GM12878 (cell line): ENCODE results near the gene RNF168. TPM values are rescaled to one million over a fixed set of nuclear protein-coding genes. Genes with fewer than 3 reads are reported as not detected.

ENCODE experiments used
- ATAC-seq: fragments of 200-7000 bp; cut with Tn5 transposase; 3 replicates; pipeline ENCODE4 v1.9.1; 2020; ENCODE audit warnings: mild to moderate bottlenecking, moderate library complexity
- BruUV-seq: library from RNA; stranded (reverse); fragments of 400-500 nt; replicated peaks from 2 replicates; lab custom pipeline; 2021; lab: Mats Ljungman, UMichigan
- CTCF ChIA-PET: fragments of 300-600 bp; sonication (Branson Sonifier 250); formaldehyde crosslinking; extraction: SDS; loops from one replicate; lab custom pipeline; 2021; ENCODE audit warnings: inconsistent platforms; lab: Yijun Ruan, JAX
- POLR2A ChIA-PET: fragments of 350-600 bp; formaldehyde crosslinking; extraction: SDS; loops from one replicate; lab custom pipeline; 2021; ENCODE audit warnings: inconsistent platforms; lab: Charles Lee
- RAD21 ChIA-PET: fragments of 300-600 bp; sonication (Branson Sonifier 250); formaldehyde crosslinking; loops from one replicate; lab custom pipeline; 2023; ENCODE audit warnings: antibody characterized with exemption; ENCODE audit not compliant: unreplicated experiment; lab: Charles Lee
- SMC1A ChIA-PET: fragments of 300-600 bp; sonication (Branson Sonifier 250); formaldehyde crosslinking; loops from one replicate; lab custom pipeline; 2023; ENCODE audit not compliant: unreplicated experiment, uncharacterized antibody; lab: Charles Lee
- DNase-seq: peaks from one replicate; pipeline ENCODE4 v3.0.0-alpha.2; 2011; ENCODE audit warnings: low read depth, low spot score
- FAIRE-seq: peaks from 3 replicates; lab custom pipeline; 2011; peaks lifted over from hg19 to GRCh38; lab: Jason Lieb, UNC
- H2AFZ ChIP-seq: 2 replicates; pipeline ENCODE4 v1.6.0; 2011; ENCODE audit warnings: low read depth, low read length, control low read depth; ENCODE audit not compliant: control insufficient read depth
- H3K27ac ChIP-seq: 2 replicates; pipeline ENCODE4 v1.5.1; 2011; ENCODE audit warnings: control low read depth; ENCODE audit not compliant: control insufficient read depth, insufficient read depth
- H3K27me3 ChIP-seq, 2 experiments: replicated peaks in 1 of 2; 2 replicates each; pipeline versions ENCODE4 v1.6.0 to v1.6.1; 2011; ENCODE audit warnings: low read length in 1 of 2; ENCODE audit not compliant: control insufficient read depth in 2 of 2, insufficient read depth in 2 of 2
- H3K36me3 ChIP-seq, 2 experiments: 2 replicates each; pipeline ENCODE4 v1.5.1; 2011; ENCODE audit warnings: low read length in 1 of 2; ENCODE audit not compliant: control insufficient read depth in 2 of 2, insufficient read depth in 2 of 2
- H3K4me1 ChIP-seq: 2 replicates; pipeline ENCODE4 v1.6.1; 2011; ENCODE audit warnings: mild to moderate bottlenecking, low read length, moderate library complexity, mixed read lengths; ENCODE audit not compliant: control insufficient read depth, insufficient read depth
- H3K4me2 ChIP-seq: 2 replicates; pipeline ENCODE4 v1.6.0; 2011; ENCODE audit warnings: control low read depth; ENCODE audit not compliant: control insufficient read depth, insufficient read depth
- H3K4me3 ChIP-seq: fragments of 200-600 bp; sonication (generic); 2 replicates; pipeline ENCODE4 v1.5.1; 2016
- H3K79me2 ChIP-seq: 2 replicates; pipeline ENCODE4 v1.6.0; 2011; ENCODE audit warnings: low read length; ENCODE audit not compliant: control insufficient read depth, insufficient read depth
- H3K9ac ChIP-seq: 2 replicates; pipeline ENCODE4 v1.8.0; 2011; ENCODE audit warnings: low read length, control low read depth, mixed read lengths; ENCODE audit not compliant: control insufficient read depth, insufficient read depth
- H3K9me3 ChIP-seq: replicated peaks from 3 replicates; pipeline ENCODE4 v1.5.1; 2011; ENCODE audit warnings: mild to moderate bottlenecking, low read length; ENCODE audit not compliant: control insufficient read depth, insufficient read depth
- H4K20me1 ChIP-seq: 2 replicates; pipeline ENCODE4 v1.6.0; 2011; ENCODE audit not compliant: control insufficient read depth, insufficient read depth
- BCL11A ChIP-seq: IDR thresholded peaks from 2 replicates; pipeline ENCODE4 v1.6.1; 2011; ENCODE audit warnings: low read depth, low read length
- CHD4 ChIP-seq: fragments of 200-600 bp; sonication (generic); IDR thresholded peaks from 2 replicates; pipeline ENCODE4 v1.6.1; 2016; ENCODE audit warnings: mild to moderate bottlenecking
- IRF4 ChIP-seq: IDR thresholded peaks from 2 replicates; pipeline ENCODE4 v1.6.1; 2011; ENCODE audit warnings: low read depth, low read length
- RCOR1 ChIP-seq: conservative IDR thresholded peaks from 2 replicates; pipeline ENCODE4 v1.6.1; 2012; ENCODE audit warnings: low read depth, low read length, improper control_type of control experiment
- RFX5 ChIP-seq: IDR thresholded peaks from 2 replicates; pipeline ENCODE4 v1.6.1; 2011; ENCODE audit warnings: low read depth, low read length, improper control_type of control experiment
- RUNX3 ChIP-seq: IDR thresholded peaks from 2 replicates; pipeline ENCODE4 v1.6.1; 2012; ENCODE audit warnings: low read length, inconsistent platforms
- SMAD5 ChIP-seq: IDR thresholded peaks from 2 replicates; pipeline ENCODE4 v1.6.1; 2016; ENCODE audit warnings: antibody characterized with exemption, low read depth
- TBL1XR1 ChIP-seq: IDR thresholded peaks from 2 replicates; pipeline ENCODE4 v1.6.1; 2012; ENCODE audit warnings: low read depth, low read length, improper control_type of control experiment
- TCF7 ChIP-seq: IDR thresholded peaks from 2 replicates; pipeline ENCODE4 v1.6.1; 2014; ENCODE audit warnings: antibody characterized with exemption, borderline replicate concordance
- WGBS: methylation state at CpG from one replicate; pipeline ENCODE4 v1.1.6; 2016; ENCODE audit warnings: low lambda C conversion rate; ENCODE audit not compliant: insufficient replicate concordance, insufficient coverage; ENCODE audit errors: missing lambda C conversion rate; 5-methylcytosine and 5-hydroxymethylcytosine counted together
- in situ Hi-C: fragments of 300-500 bp; cut with MboI; formaldehyde crosslinking; loops from 9 replicates; pipeline ENCODE4 v1.14.3; 2018; ENCODE audit warnings: mixed read lengths
- intact Hi-C: fragments of 100-400 bp; cut with micrococcal nuclease; formaldehyde crosslinking; loops from one replicate; pipeline ENCODE4 v1.14.2; 2022; ENCODE audit not compliant: unreplicated experiment
- polyA plus RNA-seq, 11 experiments: library from polyadenylated mRNA; depleted of rRNA in 4 of 11; unstranded in 6 of 11; stranded (reverse) in 5 of 11; fragments of >200 nt; fragmentation: Nextera tagmentation in 4 of 11; fragmentation: Illumina TruSeq in 1 of 11; extraction: Ambion mirVana in 4 of 11; extraction: Trizol in 1 of 11; gene quantifications; 1 replicate in 1 of 11; 2 replicates in 10 of 11; pipeline versions ENCODE4 v1.2.1 to v1.2.3, GENCODE V29; 2011 to 2016; ENCODE audit warnings: inconsistent platforms in 2 of 11, missing spikeins in 2 of 11, low read depth in 1 of 11
- total RNA-seq, 4 experiments: library from RNA; depleted of rRNA in 3 of 4; stranded (reverse); fragments of >200 nt in 3 of 4; fragmentation: Illumina TruSeq in 1 of 4; extraction: Trizol in 1 of 4; gene quantifications; 2 replicates each; pipeline versions ENCODE4 v1.2.1 to v1.2.3, GENCODE V29; 2013 to 2021
- TF ChIP-seq, protein P1 (sequence below): IDR thresholded peaks from 2 replicates; pipeline ENCODE4 v1.6.1; 2011; ENCODE audit warnings: low read depth, mild to moderate bottlenecking, low read length, moderate library complexity, borderline replicate concordance; ENCODE audit errors: extremely low read depth
- TF ChIP-seq, protein P2 (sequence below): IDR thresholded peaks from 2 replicates; pipeline ENCODE4 v1.6.1; 2011; ENCODE audit warnings: low read depth, low read length, improper control_type of control experiment, borderline replicate concordance

RNF168 gene
- total and polyA plus RNA-seq, 10 of the 15 experiments (the other 5 are each of a cell fraction or from before 2014, with no cell fraction given) = 12.7 to 47.5 (median 24.8) TPM

DNA sequence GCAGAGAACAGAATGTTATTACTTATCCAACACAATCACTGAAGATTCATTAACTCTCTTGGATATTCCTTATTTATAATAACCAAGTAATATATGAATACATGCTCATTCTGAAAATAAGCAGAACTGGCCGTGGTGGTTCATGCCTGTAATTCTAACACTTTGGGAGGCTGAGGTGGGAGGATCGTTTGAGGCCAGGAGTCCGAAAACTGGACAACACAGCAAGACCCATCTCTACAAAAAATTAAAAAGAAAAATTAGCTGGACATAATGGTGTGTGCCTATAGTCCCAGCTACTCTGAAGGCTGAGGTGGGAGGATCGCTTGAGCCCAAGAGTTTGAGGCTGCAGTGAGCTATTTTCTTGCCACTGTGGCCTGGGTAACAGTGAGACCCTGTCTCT is 25.9 kb downstream of the RNF168 start:
- H2AFZ ChIP-seq = no peak overlapping the region
- no peaks in the 10 kb centered on the region for H3K9me3 ChIP-seq
- BruUV-seq = no TSS peak
- H3K4me1 ChIP-seq = no peaks in the 10 kb centered on the region
- no peak overlapping the region for H3K4me2 ChIP-seq
- TF ChIP-seq IRF4 (no peak), CHD4 (no peak), RFX5 (no peak), SMAD5 (no peak), TBL1XR1 (no peak), RUNX3 (no peak), BCL11A (no peak), RCOR1 (no peak), TCF7 (no peak)
- TF ChIP-seq, protein P1, sequence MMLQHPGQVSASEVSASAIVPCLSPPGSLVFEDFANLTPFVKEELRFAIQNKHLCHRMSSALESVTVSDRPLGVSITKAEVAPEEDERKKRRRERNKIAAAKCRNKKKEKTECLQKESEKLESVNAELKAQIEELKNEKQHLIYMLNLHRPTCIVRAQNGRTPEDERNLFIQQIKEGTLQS = no peak
- TF ChIP-seq, protein P2, sequence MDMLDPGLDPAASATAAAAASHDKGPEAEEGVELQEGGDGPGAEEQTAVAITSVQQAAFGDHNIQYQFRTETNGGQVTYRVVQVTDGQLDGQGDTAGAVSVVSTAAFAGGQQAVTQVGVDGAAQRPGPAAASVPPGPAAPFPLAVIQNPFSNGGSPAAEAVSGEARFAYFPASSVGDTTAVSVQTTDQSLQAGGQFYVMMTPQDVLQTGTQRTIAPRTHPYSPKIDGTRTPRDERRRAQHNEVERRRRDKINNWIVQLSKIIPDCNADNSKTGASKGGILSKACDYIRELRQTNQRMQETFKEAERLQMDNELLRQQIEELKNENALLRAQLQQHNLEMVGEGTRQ = no peak
- TF ChIP-seq, all 136 proteins: peak for 0
- intact Hi-C loops (no loop called here), in situ Hi-C loops (no loop called here)
- Histone ChIP-seq H3K27ac (no peak overlapping the region), H3K4me3 (no peak overlapping the region), H3K9ac (no peak overlapping the region), H4K20me1 (no peaks in the 10 kb centered on the region), H3K27me3 (no peaks in the 10 kb centered on the region), H3K36me3 (peaks cover 7 to 62% of the 10 kb centered on the region in 2 experiments), H3K79me2 (no peaks in the 10 kb centered on the region)
- FAIRE-seq (no peak), DNase-seq (no peak), ATAC-seq (no peak)
- CTCF ChIA-PET = interaction anchor here (1.5 kb wide), 1 partner anchor 48 kb away, joined by 3 read pairs; no protein-coding TSS in a partner anchor
- SMC1A ChIA-PET = interaction anchor here (1.3 to 2.2 kb wide), 2 partner anchors 9 to 12 kb away, joined by 5 to 6 read pairs; no protein-coding TSS in a partner anchor
- POLR2A ChIA-PET = interaction anchor here (0.6 kb wide), 1 partner anchor 108 kb away, joined by 3 read pairs; no protein-coding TSS in a partner anchor
- 100% methylated on average over 4 of the region's 4 CpGs for WGBS
- RAD21 ChIA-PET = interaction anchor here (1.1 kb wide), 1 partner anchor 12 kb away, joined by 4 read pairs; no protein-coding TSS in a partner anchor
